Measurements from ENCODE around the gene AGBL4.

AGBL4 gene

DNA sequence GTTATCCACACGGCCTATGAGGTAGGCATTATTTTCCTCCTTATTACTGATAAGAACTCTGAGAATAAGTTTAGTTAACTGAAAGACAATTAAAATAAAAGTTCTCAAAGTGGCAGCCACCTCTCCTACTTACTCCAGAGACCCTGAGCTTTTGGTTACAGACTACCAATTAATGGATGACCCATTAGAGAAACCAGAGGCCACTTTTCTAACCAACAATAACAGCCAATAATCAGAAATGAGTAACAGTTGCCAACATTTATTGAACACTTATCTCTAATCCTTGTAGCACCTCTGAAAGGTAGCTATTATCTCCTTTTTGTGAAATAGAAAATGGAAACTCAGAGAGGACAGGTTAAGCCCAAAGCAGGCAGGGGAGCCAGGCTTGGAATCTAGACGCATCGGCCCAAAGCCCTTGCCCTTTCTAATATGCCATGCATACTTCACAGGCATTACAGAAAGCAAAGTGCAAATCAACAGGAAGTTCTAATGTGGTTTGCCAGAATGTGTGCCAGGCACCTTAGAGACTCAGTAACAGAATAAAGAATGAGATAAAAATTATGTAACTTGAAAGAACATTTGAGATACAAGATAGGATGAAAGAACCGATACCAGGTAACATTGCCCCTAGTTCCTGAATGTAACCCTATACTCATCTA, 1297.1 kb downstream of the AGBL4 start:
- Histone ChIP-seq H3K4me1 (ENCODE audit: insufficient read depth, low read length) (no peaks in the 10 kb centered on the region), H3K79me2 (ENCODE audit: insufficient read depth, low read length) (no peaks in the 10 kb centered on the region), H3K4me3 (ENCODE audit: low read depth in 1 of 2, low read length in 2 of 2) (no peak overlapping the region), H3K27ac (ENCODE audit: low read length) (no peak overlapping the region), H2AFZ (ENCODE audit: low read depth, low read length) (no peak overlapping the region), H4K20me1 (ENCODE audit: insufficient read depth, low read length) (no peaks in the 10 kb centered on the region), H3K9me3 (ENCODE audit: insufficient read depth, low read length, severe bottlenecking) (no peaks in the 10 kb centered on the region), H3K9ac (ENCODE audit: low read depth, low read length) (no peak overlapping the region), H3K4me2 (ENCODE audit: insufficient read depth, low read length) (no peak overlapping the region), H3K27me3 (ENCODE audit: insufficient read depth, low read length, poor library complexity) (no peaks in the 10 kb centered on the region), H3K36me3 (ENCODE audit: insufficient read depth, low read length) (peaks cover 42% of the 10 kb centered on the region)
- ATAC-seq (ENCODE audit: insufficient read depth, low read depth) (no peak), DNase-seq (no peak)
- TF ChIP-seq, protein P1, sequence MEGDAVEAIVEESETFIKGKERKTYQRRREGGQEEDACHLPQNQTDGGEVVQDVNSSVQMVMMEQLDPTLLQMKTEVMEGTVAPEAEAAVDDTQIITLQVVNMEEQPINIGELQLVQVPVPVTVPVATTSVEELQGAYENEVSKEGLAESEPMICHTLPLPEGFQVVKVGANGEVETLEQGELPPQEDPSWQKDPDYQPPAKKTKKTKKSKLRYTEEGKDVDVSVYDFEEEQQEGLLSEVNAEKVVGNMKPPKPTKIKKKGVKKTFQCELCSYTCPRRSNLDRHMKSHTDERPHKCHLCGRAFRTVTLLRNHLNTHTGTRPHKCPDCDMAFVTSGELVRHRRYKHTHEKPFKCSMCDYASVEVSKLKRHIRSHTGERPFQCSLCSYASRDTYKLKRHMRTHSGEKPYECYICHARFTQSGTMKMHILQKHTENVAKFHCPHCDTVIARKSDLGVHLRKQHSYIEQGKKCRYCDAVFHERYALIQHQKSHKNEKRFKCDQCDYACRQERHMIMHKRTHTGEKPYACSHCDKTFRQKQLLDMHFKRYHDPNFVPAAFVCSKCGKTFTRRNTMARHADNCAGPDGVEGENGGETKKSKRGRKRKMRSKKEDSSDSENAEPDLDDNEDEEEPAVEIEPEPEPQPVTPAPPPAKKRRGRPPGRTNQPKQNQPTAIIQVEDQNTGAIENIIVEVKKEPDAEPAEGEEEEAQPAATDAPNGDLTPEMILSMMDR (IDR thresholded peaks at IDR 0.05; ENCODE audit: borderline replicate concordance, extremely low read depth, low read length, poor library complexity, severe bottlenecking) = no peak
- TF ChIP-seq EZH2 (IDR thresholded peaks at IDR 0.05; ENCODE audit: borderline replicate concordance, low read depth, low read length, severe bottlenecking) = no peak

DNA sequence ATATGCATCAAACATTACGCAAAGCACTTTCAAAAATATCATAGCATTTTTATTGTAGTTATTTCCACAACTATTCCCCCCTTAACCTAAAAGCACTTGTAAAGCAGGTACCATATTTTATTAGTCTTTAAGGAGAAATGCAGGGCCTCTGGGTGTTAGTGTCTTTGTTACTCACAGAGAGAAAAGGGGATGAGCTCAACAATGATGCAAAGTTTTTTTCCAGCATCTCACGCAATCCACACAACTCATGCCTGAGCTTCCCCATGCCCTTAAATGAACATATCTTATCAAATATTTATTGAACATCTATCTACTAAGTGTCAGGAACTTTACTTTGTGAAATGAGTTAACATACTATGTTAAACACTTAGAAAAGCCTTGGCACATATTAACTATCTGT, 1297.6 kb downstream of the AGBL4 start:
- no peaks in the 10 kb centered on the region for H4K20me1 ChIP-seq (ENCODE audit: insufficient read depth, low read length)
- no peaks in the 10 kb centered on the region for H3K4me1 ChIP-seq (ENCODE audit: insufficient read depth, low read length)
- ATAC-seq (ENCODE audit: insufficient read depth, low read depth) (no peak), DNase-seq (no peak)
- TF ChIP-seq, protein P1 (IDR thresholded peaks at IDR 0.05; ENCODE audit: borderline replicate concordance, extremely low read depth, low read length, poor library complexity, severe bottlenecking) = no peak
- no peak for TF ChIP-seq EZH2 (IDR thresholded peaks at IDR 0.05; ENCODE audit: borderline replicate concordance, low read depth, low read length, severe bottlenecking)
- no peak overlapping the region for H3K4me3 ChIP-seq (ENCODE audit: low read depth in 1 of 2, low read length in 2 of 2)
- no peak overlapping the region for H2AFZ ChIP-seq (ENCODE audit: low read depth, low read length)
- no peaks in the 10 kb centered on the region for H3K27me3 ChIP-seq (ENCODE audit: insufficient read depth, low read length, poor library complexity)
- no peak overlapping the region for H3K27ac ChIP-seq (ENCODE audit: low read length)
- no peak overlapping the region for H3K4me2 ChIP-seq (ENCODE audit: insufficient read depth, low read length)
- no peaks in the 10 kb centered on the region for H3K79me2 ChIP-seq (ENCODE audit: insufficient read depth, low read length)
- H3K9ac ChIP-seq (ENCODE audit: low read depth, low read length) = no peak overlapping the region
- peaks cover 36% of the 10 kb centered on the region for H3K36me3 ChIP-seq (ENCODE audit: insufficient read depth, low read length)
- no peaks in the 10 kb centered on the region for H3K9me3 ChIP-seq (ENCODE audit: insufficient read depth, low read length, severe bottlenecking)

DNA sequence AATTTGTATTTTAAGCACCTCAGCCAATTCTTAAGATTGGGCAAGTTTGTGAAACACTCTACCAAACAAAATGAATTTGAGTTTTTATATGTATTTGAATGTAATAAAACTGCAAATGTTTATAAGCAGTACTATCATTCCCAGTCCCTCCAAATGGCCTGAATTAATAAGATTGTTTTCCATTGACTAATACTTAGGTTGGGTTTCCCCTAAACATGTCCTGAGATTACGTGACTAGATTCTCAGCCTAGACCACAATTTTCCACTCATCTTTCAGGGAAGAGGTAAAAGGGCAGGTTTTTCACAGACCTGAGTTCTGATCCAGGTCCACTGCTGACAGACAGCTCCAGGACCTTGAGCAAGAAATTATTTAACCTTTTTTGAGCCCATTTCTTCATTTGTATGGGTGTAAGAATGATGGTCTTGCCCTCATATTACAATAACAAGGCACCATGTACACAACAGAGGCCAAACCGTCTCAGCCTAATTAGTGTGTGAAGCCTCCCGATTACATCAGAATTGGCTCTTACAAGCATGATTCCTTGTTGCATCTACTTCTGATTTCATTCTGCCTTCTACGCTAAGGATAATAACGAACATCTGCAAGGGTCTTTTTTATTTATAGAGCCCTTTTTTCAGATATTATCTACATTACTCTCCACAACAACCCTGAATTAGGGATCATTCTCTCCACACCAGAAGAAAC, 1298.3 kb downstream of the AGBL4 start:
- TF ChIP-seq EZH2 (IDR thresholded peaks at IDR 0.05; ENCODE audit: borderline replicate concordance, low read depth, low read length, severe bottlenecking) = no peak
- TF ChIP-seq, protein P1 (IDR thresholded peaks at IDR 0.05; ENCODE audit: borderline replicate concordance, extremely low read depth, low read length, poor library complexity, severe bottlenecking) = no peak
- H3K4me3 ChIP-seq (ENCODE audit: low read depth in 1 of 2, low read length in 2 of 2) = no peak overlapping the region
- H4K20me1 ChIP-seq (ENCODE audit: insufficient read depth, low read length) = no peaks in the 10 kb centered on the region
- DNase-seq = no peak
- no peak for ATAC-seq (ENCODE audit: insufficient read depth, low read depth)
- no peaks in the 10 kb centered on the region for H3K9me3 ChIP-seq (ENCODE audit: insufficient read depth, low read length, severe bottlenecking)
- peaks cover 32% of the 10 kb centered on the region for H3K36me3 ChIP-seq (ENCODE audit: insufficient read depth, low read length)
- H3K9ac ChIP-seq (ENCODE audit: low read depth, low read length) = no peak overlapping the region
- H2AFZ ChIP-seq (ENCODE audit: low read depth, low read length) = no peak overlapping the region
- H3K4me2 ChIP-seq (ENCODE audit: insufficient read depth, low read length) = no peak overlapping the region
- H3K27me3 ChIP-seq (ENCODE audit: insufficient read depth, low read length, poor library complexity) = no peaks in the 10 kb centered on the region
- H3K4me1 ChIP-seq (ENCODE audit: insufficient read depth, low read length) = no peaks in the 10 kb centered on the region
- no peaks in the 10 kb centered on the region for H3K79me2 ChIP-seq (ENCODE audit: insufficient read depth, low read length)
- H3K27ac ChIP-seq (ENCODE audit: low read length) = no peak overlapping the region
